ENCODE results near the gene PEX13.

Gene PEX13

DNA sequence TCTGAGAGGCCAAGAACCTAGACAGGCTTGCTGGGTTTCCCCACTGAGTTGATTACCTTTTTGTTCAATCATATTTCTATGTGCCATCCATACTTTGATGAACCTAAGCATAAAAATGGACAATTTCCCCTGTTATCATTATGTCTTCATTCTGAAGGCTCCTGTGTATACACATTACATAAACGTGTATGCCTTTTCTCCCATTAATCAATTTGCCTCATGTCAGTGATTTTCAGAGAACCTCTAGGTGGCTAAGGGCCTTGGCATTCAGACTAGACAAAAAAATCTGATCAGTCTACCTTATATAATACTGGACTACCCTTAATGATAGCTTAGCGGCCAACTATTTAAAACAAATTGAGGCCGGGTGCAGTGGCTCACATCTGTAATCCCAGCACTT, 4.1 kb upstream of the PEX13 start:
- no peak overlapping the region for H4K91ac ChIP-seq (ENCODE audit: low read length)
- no peak overlapping the region for H2AFZ ChIP-seq (ENCODE audit: low read depth, low read length)
- H3K36me3 ChIP-seq (ENCODE audit: control insufficient read depth in 1 of 2, insufficient read depth in 2 of 2, low read depth in 1 of 2, low read length in 2 of 2): no peaks in the 10 kb centered on the region
- H3K4me3 ChIP-seq (ENCODE audit: insufficient read depth in 1 of 2, low read depth in 1 of 2, low read length in 2 of 2): no peak overlapping the region
- 94% methylated on average over 2 of the region's 3 CpGs for WGBS
- H2BK5ac ChIP-seq (ENCODE audit: low read depth, low read length, poor library complexity, severe bottlenecking): no peak overlapping the region
- no peak overlapping the region for H3K18ac ChIP-seq (ENCODE audit: low read depth in 1 of 2, low read length in 2 of 2)
- H2AK5ac ChIP-seq (ENCODE audit: low read length, severe bottlenecking): no peak overlapping the region
- H3K9ac ChIP-seq (ENCODE audit: low read length): no peak overlapping the region
- peaks cover 3% of the 10 kb centered on the region for H3K4me1 ChIP-seq (ENCODE audit: control insufficient read depth, insufficient read depth, low read depth, low read length)
- H2BK15ac ChIP-seq (ENCODE audit: low read depth, poor library complexity, severe bottlenecking): no peak overlapping the region
- no peak overlapping the region for H2BK120ac ChIP-seq (ENCODE audit: low read depth, low read length)
- H3K4me2 ChIP-seq (ENCODE audit: low read length, poor library complexity, severe bottlenecking): no peak overlapping the region
- H3K27me3 ChIP-seq (ENCODE audit: control insufficient read depth in 1 of 2, insufficient read depth in 1 of 2, low read length in 2 of 2): no peaks in the 10 kb centered on the region
- H4K8ac ChIP-seq (ENCODE audit: low read length): no peak overlapping the region
- no peak overlapping the region for H3K14ac ChIP-seq (ENCODE audit: low read length in 2 of 2)
- DNase-seq: no peak
- H3K79me1 ChIP-seq (replicated peaks; ENCODE audit: low read length, poor library complexity, severe bottlenecking): peaks cover 14% of the 10 kb centered on the region
- H3K23ac ChIP-seq (ENCODE audit: low read length in 2 of 2): no peak overlapping the region
- H2BK12ac ChIP-seq (ENCODE audit: low read length in 2 of 2): no peak overlapping the region
- H3K4ac ChIP-seq (ENCODE audit: low read depth in 1 of 2, low read length in 2 of 2): no peak overlapping the region
- no peaks in the 10 kb centered on the region for H3K9me3 ChIP-seq (ENCODE audit: control insufficient read depth, low read length)
- H3K27ac ChIP-seq (ENCODE audit: low read length, poor library complexity, severe bottlenecking): no peak overlapping the region

DNA sequence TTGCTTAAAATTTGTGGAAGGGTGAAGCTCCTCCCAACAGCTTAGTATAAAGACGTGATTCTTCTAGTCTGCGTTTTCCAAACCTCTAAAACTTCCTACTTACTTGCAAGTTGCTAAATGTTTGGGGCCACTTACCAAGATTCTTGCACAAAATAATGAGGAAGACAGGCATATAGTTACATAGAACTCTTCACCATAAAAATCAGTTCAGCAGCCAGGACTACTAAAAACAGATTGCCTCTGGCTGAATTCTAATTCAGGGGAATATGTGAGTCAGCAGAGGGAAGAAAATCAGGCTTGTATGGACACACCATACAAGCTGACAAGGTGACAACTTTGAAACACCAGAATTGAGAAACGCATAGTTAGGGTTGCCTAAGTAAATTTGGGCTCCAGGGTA, 2.8 kb upstream of the PEX13 start:
- Histone ChIP-seq H2BK12ac (ENCODE audit: low read length in 2 of 2) (no peak overlapping the region), H2AFZ (ENCODE audit: low read depth, low read length) (no peak overlapping the region), H3K36me3 (ENCODE audit: control insufficient read depth in 1 of 2, insufficient read depth in 2 of 2, low read depth in 1 of 2, low read length in 2 of 2) (no peaks in the 10 kb centered on the region), H4K8ac (ENCODE audit: low read length) (no peak overlapping the region), H3K9ac (ENCODE audit: low read length) (no peak overlapping the region), H4K91ac (ENCODE audit: low read length) (no peak overlapping the region), H3K27me3 (ENCODE audit: control insufficient read depth in 1 of 2, insufficient read depth in 1 of 2, low read length in 2 of 2) (no peaks in the 10 kb centered on the region), H3K79me1 (replicated peaks; ENCODE audit: low read length, poor library complexity, severe bottlenecking) (peaks cover 14% of the 10 kb centered on the region), H3K23ac (ENCODE audit: low read length in 2 of 2) (no peak overlapping the region), H2AK5ac (ENCODE audit: low read length, severe bottlenecking) (no peak overlapping the region), H3K4me2 (ENCODE audit: low read length, poor library complexity, severe bottlenecking) (no peak overlapping the region), H3K4me3 (ENCODE audit: insufficient read depth in 1 of 2, low read depth in 1 of 2, low read length in 2 of 2) (no peak overlapping the region), H2BK5ac (ENCODE audit: low read depth, low read length, poor library complexity, severe bottlenecking) (no peak overlapping the region), H2BK15ac (ENCODE audit: low read depth, poor library complexity, severe bottlenecking) (no peak overlapping the region), H3K4ac (ENCODE audit: low read depth in 1 of 2, low read length in 2 of 2) (no peak overlapping the region), H2BK120ac (ENCODE audit: low read depth, low read length) (no peak overlapping the region), H3K14ac (ENCODE audit: low read length in 2 of 2) (no peak overlapping the region), H3K9me3 (ENCODE audit: control insufficient read depth, low read length) (no peaks in the 10 kb centered on the region), H3K27ac (ENCODE audit: low read length, poor library complexity, severe bottlenecking) (no peak overlapping the region), H3K4me1 (ENCODE audit: control insufficient read depth, insufficient read depth, low read depth, low read length) (peaks cover 3% of the 10 kb centered on the region), H3K18ac (ENCODE audit: low read depth in 1 of 2, low read length in 2 of 2) (no peak overlapping the region)
- WGBS: 98% methylated on average over 3 of the region's 3 CpGs
- DNase-seq: no peak

DNA sequence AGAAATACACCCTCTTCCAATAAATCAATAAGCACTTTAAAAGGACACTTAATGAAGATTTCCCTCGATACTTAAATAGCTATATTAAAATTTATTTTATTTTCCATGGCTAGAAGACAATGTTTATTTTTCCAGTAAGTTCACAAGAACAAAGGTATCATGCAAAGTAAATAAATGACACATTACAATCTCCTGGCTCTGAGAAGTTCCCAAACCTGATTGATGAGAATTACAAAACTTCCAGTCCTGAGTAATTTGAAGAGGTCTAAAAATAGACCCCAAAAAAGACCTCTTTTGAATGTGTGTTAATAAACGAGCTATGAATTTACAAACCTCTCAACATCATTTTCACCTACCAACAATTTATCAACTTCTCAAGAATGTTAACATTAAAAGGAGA, 1.5 kb upstream of the PEX13 start:
- no peak for DNase-seq
- no peak overlapping the region for H2BK120ac ChIP-seq (ENCODE audit: low read depth, low read length)
- H3K18ac ChIP-seq (ENCODE audit: low read depth in 1 of 2, low read length in 2 of 2): no peak overlapping the region
- peaks cover 3% of the 10 kb centered on the region for H3K4me1 ChIP-seq (ENCODE audit: control insufficient read depth, insufficient read depth, low read depth, low read length)
- H3K36me3 ChIP-seq (ENCODE audit: control insufficient read depth in 1 of 2, insufficient read depth in 2 of 2, low read depth in 1 of 2, low read length in 2 of 2): peaks cover 1 to 2% of the 10 kb centered on the region in 2 experiments
- H3K9me3 ChIP-seq (ENCODE audit: control insufficient read depth, low read length): no peaks in the 10 kb centered on the region
- no peak overlapping the region for H3K4me2 ChIP-seq (ENCODE audit: low read length, poor library complexity, severe bottlenecking)
- H3K27me3 ChIP-seq (ENCODE audit: control insufficient read depth in 1 of 2, insufficient read depth in 1 of 2, low read length in 2 of 2): no peaks in the 10 kb centered on the region
- no peak overlapping the region for H3K27ac ChIP-seq (ENCODE audit: low read length, poor library complexity, severe bottlenecking)
- H3K4ac ChIP-seq (ENCODE audit: low read depth in 1 of 2, low read length in 2 of 2): no peak overlapping the region
- H4K8ac ChIP-seq (ENCODE audit: low read length): no peak overlapping the region
- no peak overlapping the region for H4K91ac ChIP-seq (ENCODE audit: low read length)
- peak overlapping the region; percentile 96 for H3K9ac ChIP-seq (ENCODE audit: low read length)
- peak overlapping the region in 1 of 2 experiments; percentile 99 for H3K4me3 ChIP-seq (ENCODE audit: insufficient read depth in 1 of 2, low read depth in 1 of 2, low read length in 2 of 2)
- H3K14ac ChIP-seq (ENCODE audit: low read length in 2 of 2): no peak overlapping the region
- H2AFZ ChIP-seq (ENCODE audit: low read depth, low read length): no peak overlapping the region
- H2AK5ac ChIP-seq (ENCODE audit: low read length, severe bottlenecking): no peak overlapping the region
- no peak overlapping the region for H2BK15ac ChIP-seq (ENCODE audit: low read depth, poor library complexity, severe bottlenecking)
- WGBS: no CpG with 5 or more reads among the region's 2 CpGs
- no peak overlapping the region for H2BK5ac ChIP-seq (ENCODE audit: low read depth, low read length, poor library complexity, severe bottlenecking)
- no peak overlapping the region for H2BK12ac ChIP-seq (ENCODE audit: low read length in 2 of 2)
- peaks cover 14% of the 10 kb centered on the region for H3K79me1 ChIP-seq (replicated peaks; ENCODE audit: low read length, poor library complexity, severe bottlenecking)
- no peak overlapping the region for H3K23ac ChIP-seq (ENCODE audit: low read length in 2 of 2)

DNA sequence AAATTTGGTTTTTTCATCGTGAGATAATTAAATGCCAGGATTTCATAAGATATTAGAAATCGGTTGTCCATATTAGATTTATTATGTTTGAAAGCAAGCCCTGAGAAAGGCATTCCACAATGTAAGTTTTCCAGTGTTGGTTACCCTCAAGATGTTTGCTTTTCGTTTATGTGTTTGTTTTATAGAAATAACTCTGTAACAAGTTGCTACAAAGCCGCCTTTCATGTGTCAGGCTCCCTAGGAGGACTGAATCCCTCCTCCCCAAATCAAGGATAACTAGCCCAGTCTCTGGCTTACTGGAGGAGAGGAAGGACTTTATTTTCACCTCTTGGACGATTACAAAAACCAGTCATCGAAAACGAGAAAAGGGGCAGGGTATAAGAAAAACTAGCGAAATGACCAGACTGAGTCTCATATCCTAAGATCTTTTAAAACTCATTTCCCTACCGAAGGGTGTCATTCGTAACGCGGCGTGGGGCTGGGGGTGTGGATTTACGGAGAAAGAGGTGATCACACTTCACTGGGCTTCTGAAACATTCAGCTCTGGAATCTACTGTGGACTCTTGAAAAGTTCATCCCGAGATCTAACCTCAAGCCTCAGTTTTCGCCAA, 1.0 kb upstream of the PEX13 start:
- H2BK12ac ChIP-seq (ENCODE audit: low read length in 2 of 2): no peak overlapping the region
- peaks cover 6 to 7% of the 10 kb centered on the region in 2 experiments for H3K36me3 ChIP-seq (ENCODE audit: control insufficient read depth in 1 of 2, insufficient read depth in 2 of 2, low read depth in 1 of 2, low read length in 2 of 2)
- no peak overlapping the region for H4K91ac ChIP-seq (ENCODE audit: low read length)
- H2BK120ac ChIP-seq (ENCODE audit: low read depth, low read length): no peak overlapping the region
- H3K9me3 ChIP-seq (ENCODE audit: control insufficient read depth, low read length): no peaks in the 10 kb centered on the region
- H3K4me1 ChIP-seq (ENCODE audit: control insufficient read depth, insufficient read depth, low read depth, low read length): peaks cover 3% of the 10 kb centered on the region
- H3K27ac ChIP-seq (ENCODE audit: low read length, poor library complexity, severe bottlenecking): peak overlapping the region; percentile 96
- H2BK5ac ChIP-seq (ENCODE audit: low read depth, low read length, poor library complexity, severe bottlenecking): no peak overlapping the region
- peak overlapping the region; percentile 92 for H3K4me2 ChIP-seq (ENCODE audit: low read length, poor library complexity, severe bottlenecking)
- H3K23ac ChIP-seq (ENCODE audit: low read length in 2 of 2): no peak overlapping the region
- H3K27me3 ChIP-seq (ENCODE audit: control insufficient read depth in 1 of 2, insufficient read depth in 1 of 2, low read length in 2 of 2): no peaks in the 10 kb centered on the region
- peak overlapping the region; percentile 96 for H3K9ac ChIP-seq (ENCODE audit: low read length)
- no peak overlapping the region for H2BK15ac ChIP-seq (ENCODE audit: low read depth, poor library complexity, severe bottlenecking)
- peak overlapping the region; percentile 95 for H2AFZ ChIP-seq (ENCODE audit: low read depth, low read length)
- H3K18ac ChIP-seq (ENCODE audit: low read depth in 1 of 2, low read length in 2 of 2): peak overlapping the region; percentile 85 to 91
- WGBS: 7% methylated on average over 10 of the region's 16 CpGs
- H3K4me3 ChIP-seq (ENCODE audit: insufficient read depth in 1 of 2, low read depth in 1 of 2, low read length in 2 of 2): peak overlapping the region; percentile 88 to 99
- DNase-seq: no peak
- H3K79me1 ChIP-seq (replicated peaks; ENCODE audit: low read length, poor library complexity, severe bottlenecking): peaks cover 18% of the 10 kb centered on the region
- no peak overlapping the region for H3K14ac ChIP-seq (ENCODE audit: low read length in 2 of 2)
- peak overlapping the region; percentile 74 for H4K8ac ChIP-seq (ENCODE audit: low read length)
- no peak overlapping the region for H2AK5ac ChIP-seq (ENCODE audit: low read length, severe bottlenecking)
- H3K4ac ChIP-seq (ENCODE audit: low read depth in 1 of 2, low read length in 2 of 2): peak overlapping the region; percentile 24 to 82
